BLaER1 (cell line): ENCODE data around the gene GCDH.

Source experiments
- H3K27ac ChIP-seq: shearing (Covaris generic); formaldehyde crosslinking; 2 replicates; pipeline ENCODE4 v1.8.1; 2022
- H3K27me3 ChIP-seq: shearing (Covaris generic); formaldehyde crosslinking; 2 replicates; pipeline ENCODE4 v1.8.1; 2022
- H3K36me3 ChIP-seq: shearing (Covaris generic); formaldehyde crosslinking; 2 replicates; pipeline ENCODE4 v1.8.1; 2022
- H3K4me1 ChIP-seq: shearing (Covaris generic); formaldehyde crosslinking; 2 replicates; pipeline ENCODE4 v1.8.1; 2022
- H3K4me2 ChIP-seq: shearing (Covaris generic); formaldehyde crosslinking; 2 replicates; pipeline ENCODE4 v1.8.1; 2022
- H3K4me3 ChIP-seq: shearing (Covaris generic); formaldehyde crosslinking; 2 replicates; pipeline ENCODE4 v1.8.1; 2022
- H3K9ac ChIP-seq: shearing (Covaris generic); formaldehyde crosslinking; 2 replicates; pipeline ENCODE4 v1.8.1; 2022
- H3K9me3 ChIP-seq: shearing (Covaris generic); formaldehyde crosslinking; 2 replicates; pipeline ENCODE4 v1.8.1; 2022
- H4K20me1 ChIP-seq: shearing (Covaris generic); formaldehyde crosslinking; 2 replicates; pipeline ENCODE4 v1.8.1; 2022
- Cebpa-rat ChIP-seq: shearing (Covaris generic); IDR thresholded peaks from 2 replicates; pipeline ENCODE4 v1.8.1; 2022

Gene GCDH

GRCh38 chr19:12930002-12930645 lies 39.2 kb downstream of the GCDH start:
- H3K9me3 ChIP-seq: no peaks in the 10 kb centered on the region
- H3K27me3 ChIP-seq: no peaks in the 10 kb centered on the region
- TF ChIP-seq Cebpa-rat: no peak
- peaks cover 39% of the 10 kb centered on the region for H4K20me1 ChIP-seq
- H3K36me3 ChIP-seq: peaks cover 69% of the 10 kb centered on the region
- no peak overlapping the region for H3K4me2 ChIP-seq
- no peak overlapping the region for H3K4me3 ChIP-seq
- no peak overlapping the region for H3K27ac ChIP-seq
- no peak overlapping the region for H3K9ac ChIP-seq
- H3K4me1 ChIP-seq: peaks cover 23% of the 10 kb centered on the region

- Histone ChIP-seq H3K4me3 (peak overlapping the region; percentile 96), H3K4me1 (peaks cover 42% of the 10 kb centered on the region), H3K9ac (peak overlapping the region; percentile 97), H3K36me3 (peaks cover 44% of the 10 kb centered on the region), H3K27me3 (no peaks in the 10 kb centered on the region), H4K20me1 (peaks cover 39% of the 10 kb centered on the region), H3K27ac (peak overlapping the region; percentile 92), H3K4me2 (peak overlapping the region; percentile 100), H3K9me3 (no peaks in the 10 kb centered on the region)
- no peak for TF ChIP-seq Cebpa-rat
Measured at GRCh38 chr19:12932392-12933286, 41.7 kb downstream of the GCDH start.

- TF ChIP-seq Cebpa-rat: no peak
- peaks cover 45% of the 10 kb centered on the region for H3K4me1 ChIP-seq
Measured at GRCh38 chr19:12933287-12934072, 42.5 kb downstream of the GCDH start, which contains the start of gene FARSA. TSS of gene FARSA (minus strand) at chr19:12933711. CDS start at chr19:12933696, 15 bp downstream.

GRCh38 chr19:12935071-12935470 lies 44.1 kb downstream of the GCDH start:
- no peak overlapping the region for H3K4me3 ChIP-seq
- no peaks in the 10 kb centered on the region for H3K27me3 ChIP-seq
- H3K4me2 ChIP-seq: no peak overlapping the region
- no peak overlapping the region for H3K27ac ChIP-seq
- no peak for TF ChIP-seq Cebpa-rat
- H3K36me3 ChIP-seq: peaks cover 29% of the 10 kb centered on the region
- peaks cover 48% of the 10 kb centered on the region for H4K20me1 ChIP-seq
- no peaks in the 10 kb centered on the region for H3K9me3 ChIP-seq
- no peak overlapping the region for H3K9ac ChIP-seq
- H3K4me1 ChIP-seq: peaks cover 52% of the 10 kb centered on the region

More at GRCh38 chr19:12933287-12934072, 42.5 kb downstream of the GCDH start, which contains the start of gene FARSA:
- H3K9ac ChIP-seq: peak within 1 kb of the TSS; percentile 97
- H3K4me2 ChIP-seq: peak within 1 kb of the TSS; percentile 100
- H3K27ac ChIP-seq: peak within 1 kb of the TSS; percentile 92
- H4K20me1 ChIP-seq: peaks cover 39% of the 10 kb centered on the region
- peak within 1 kb of the TSS; percentile 96 for H3K4me3 ChIP-seq
- no peaks in the 10 kb centered on the region for H3K27me3 ChIP-seq
- no peaks in the 10 kb centered on the region for H3K9me3 ChIP-seq
- H3K36me3 ChIP-seq: peaks cover 35% of the 10 kb centered on the region

GRCh38 chr19:12936582-12936981 lies 45.6 kb downstream of the GCDH start:
- Histone ChIP-seq H3K27ac (peak overlapping the region; percentile 98), H3K9ac (peak overlapping the region; percentile 80), H3K4me1 (peaks cover 64% of the 10 kb centered on the region), H3K27me3 (no peaks in the 10 kb centered on the region), H3K36me3 (peaks cover 29% of the 10 kb centered on the region), H3K4me2 (peak overlapping the region; percentile 95), H3K4me3 (peak overlapping the region; percentile 99; the same call in 1 of the 2 replicates), H4K20me1 (peaks cover 48% of the 10 kb centered on the region), H3K9me3 (no peaks in the 10 kb centered on the region)
- no peak for TF ChIP-seq Cebpa-rat

GRCh38 chr19:12937093-12937926 lies 46.4 kb downstream of the GCDH start:
- peak overlapping the region; percentile 98 for H3K27ac ChIP-seq
- peaks cover 32% of the 10 kb centered on the region for H3K36me3 ChIP-seq
- peak overlapping the region; percentile 99 for H3K4me3 ChIP-seq
- peak overlapping the region; percentile 80 for H3K9ac ChIP-seq
- H4K20me1 ChIP-seq: peaks cover 48% of the 10 kb centered on the region
- TF ChIP-seq Cebpa-rat: peak; percentile 76
- H3K27me3 ChIP-seq: no peaks in the 10 kb centered on the region
- H3K9me3 ChIP-seq: no peaks in the 10 kb centered on the region
- peak overlapping the region; percentile 95 for H3K4me2 ChIP-seq
- peaks cover 64% of the 10 kb centered on the region for H3K4me1 ChIP-seq

DNA sequence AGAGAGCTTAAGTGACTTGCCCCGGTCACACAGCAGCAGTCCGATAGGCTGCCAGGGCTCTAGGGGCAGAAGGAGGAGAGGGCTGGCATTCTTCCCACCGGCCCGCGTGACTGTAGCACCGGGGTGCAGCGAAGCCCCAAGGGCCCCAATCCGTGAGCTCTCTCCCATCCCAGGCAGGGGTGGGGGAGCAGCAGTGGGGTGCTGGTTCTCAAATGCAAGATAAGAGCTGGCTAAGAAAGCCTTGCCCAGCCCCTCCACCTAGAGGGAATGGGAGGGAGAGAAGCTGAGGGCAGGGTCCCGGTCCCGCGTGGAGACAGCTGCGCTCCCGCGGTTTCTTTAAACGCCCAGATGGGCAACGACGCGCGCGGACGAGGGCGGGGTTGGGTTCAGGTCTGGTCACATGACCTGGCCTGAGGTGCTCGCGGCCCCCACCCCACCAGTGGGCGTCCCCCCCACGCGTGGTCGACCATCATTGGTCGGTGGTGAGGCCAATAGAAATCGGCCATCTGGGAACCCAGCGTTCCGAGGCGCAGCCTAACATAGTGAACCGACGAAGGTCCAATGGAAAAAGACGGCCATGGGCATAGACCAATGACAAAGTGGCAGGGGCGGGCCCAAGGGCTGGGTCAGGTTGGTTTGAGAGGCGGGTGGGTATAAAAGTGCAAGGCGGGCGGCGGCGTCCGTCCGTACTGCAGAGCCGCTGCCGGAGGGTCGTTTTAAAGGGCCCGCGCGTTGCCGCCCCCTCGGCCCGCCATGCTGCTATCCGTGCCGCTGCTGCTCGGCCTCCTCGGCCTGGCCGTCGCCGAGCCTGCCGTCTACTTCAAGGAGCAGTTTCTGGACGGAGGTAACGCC lies 47.2 kb downstream of the GCDH start, which contains the start of gene CALR:
Gene CALR, plus strand, starts transcription at position 683 of the 852 bp plus-strand sequence. Its CDS starts 71 bp downstream, at position 754.
- Histone ChIP-seq H3K9me3 (no peaks in the 10 kb centered on the region), H3K4me2 (peak within 1 kb of the TSS; percentile 95), H4K20me1 (peaks cover 48% of the 10 kb centered on the region), H3K27me3 (no peaks in the 10 kb centered on the region), H3K27ac (peak within 1 kb of the TSS; percentile 98), H3K36me3 (peaks cover 41% of the 10 kb centered on the region), H3K9ac (peak within 1 kb of the TSS; percentile 100), H3K4me1 (peaks cover 68% of the 10 kb centered on the region), H3K4me3 (peak within 1 kb of the TSS; percentile 99)
- no peak for TF ChIP-seq Cebpa-rat
